ENCODE results near the gene CAPRIN1.

DNA sequence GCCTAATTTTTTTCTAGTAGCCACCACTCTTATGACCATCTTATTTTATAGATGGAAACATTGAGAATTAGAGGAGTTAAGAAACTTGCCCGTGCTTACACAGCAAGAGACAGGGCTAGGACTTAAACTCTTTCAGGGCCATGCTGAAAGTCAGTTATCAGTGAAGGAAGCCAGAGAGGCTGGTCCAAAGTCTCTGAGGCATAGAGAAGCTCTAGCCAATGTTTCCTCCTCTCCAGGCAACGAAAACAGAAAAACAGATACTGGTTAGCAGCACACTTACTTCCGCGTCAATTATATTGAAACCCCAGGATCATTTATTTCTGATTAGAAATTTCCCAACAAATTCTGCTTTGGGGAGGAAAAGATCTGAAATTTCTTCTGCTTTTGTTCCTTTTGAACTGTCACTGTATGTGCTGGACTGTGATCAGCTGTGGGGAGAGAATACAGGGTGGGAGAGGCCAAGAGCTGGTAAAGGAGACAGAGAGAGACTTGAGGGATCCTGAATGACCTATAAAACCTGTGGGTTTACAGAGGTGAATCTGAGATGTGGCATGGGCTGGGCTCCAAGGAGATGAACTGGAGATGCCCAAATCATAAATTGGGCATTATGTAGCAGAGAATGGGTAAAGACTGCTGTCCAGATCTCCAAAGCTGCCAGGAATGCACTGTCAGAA is 37.5 kb upstream of the CAPRIN1 start:
- TF ChIP-seq CTCF (conservative IDR thresholded peaks at IDR 0.05 in 1 of 2, IDR thresholded peaks at IDR 0.05 in 1 of 2; ENCODE audit: extremely low read depth in 1 of 2, insufficient read depth in 1 of 2, low read depth in 1 of 2, low read length in 2 of 2) (no peak), EZH2 (IDR thresholded peaks at IDR 0.05; ENCODE audit: borderline replicate concordance, low read length) (no peak)
